Activated naive CD4-positive, alpha-beta T cell treated with Interleukin-2 at 50 U/mL for 16 hours (primary cell): Measurements from ENCODE around the gene NR6A1.

Source experiments
- DNase-seq: peaks from one replicate; pipeline ENCODE4 v3.0.0-alpha.2; 2020

The NR6A1 gene

GRCh38 chr9:124600407-124600806 is 170.7 kb downstream of the NR6A1 start:
- DNase-seq, result no peak

- no peak for DNase-seq
Observed at GRCh38 chr9:124599121-124599795, 171.9 kb downstream of the NR6A1 start.

GRCh38 chr9:124598048-124598447 is 173.1 kb downstream of the NR6A1 start:
- no peak for DNase-seq

- DNase-seq, result no peak
Observed at GRCh38 chr9:124596172-124596839, 174.8 kb downstream of the NR6A1 start.

- no peak for DNase-seq
Observed at GRCh38 chr9:124595743-124596142, 175.4 kb downstream of the NR6A1 start.

GRCh38 chr9:124594673-124595072 is 176.4 kb downstream of the NR6A1 start:
- no peak for DNase-seq

- no peak for DNase-seq
Observed at GRCh38 chr9:124594225-124594624, 176.9 kb downstream of the NR6A1 start.

GRCh38 chr9:124593651-124594058 is 177.5 kb downstream of the NR6A1 start:
- DNase-seq, result no peak

- DNase-seq, result no peak
Observed at GRCh38 chr9:124593200-124593599, 177.9 kb downstream of the NR6A1 start.

- DNase-seq, result no peak
Observed at GRCh38 chr9:124590889-124591641, 180.0 kb downstream of the NR6A1 start.

- DNase-seq, result no peak
Observed at GRCh38 chr9:124584631-124585030, 186.5 kb downstream of the NR6A1 start.

GRCh38 chr9:124583134-124583533 is 188.0 kb downstream of the NR6A1 start:
- no peak for DNase-seq

GRCh38 chr9:124580186-124580585 is 190.9 kb downstream of the NR6A1 start:
- DNase-seq, result no peak

- no peak for DNase-seq
Observed at GRCh38 chr9:124576751-124577150, 194.4 kb downstream of the NR6A1 start.

- no peak for DNase-seq
Observed at GRCh38 chr9:124574534-124575375, 196.4 kb downstream of the NR6A1 start.

- no peak for DNase-seq
Observed at GRCh38 chr9:124570942-124571666, 200.0 kb downstream of the NR6A1 start.

- no peak for DNase-seq
Observed at GRCh38 chr9:124569942-124570341, 201.2 kb downstream of the NR6A1 start.

GRCh38 chr9:124567362-124567761 is 203.7 kb downstream of the NR6A1 start:
- DNase-seq, result no peak

- DNase-seq, result no peak
Observed at GRCh38 chr9:124562328-124562727, 208.8 kb downstream of the NR6A1 start.

GRCh38 chr9:124559871-124560270 is 211.2 kb downstream of the NR6A1 start:
- no peak for DNase-seq

GRCh38 chr9:124558777-124559470 is 212.2 kb downstream of the NR6A1 start:
- no peak for DNase-seq

GRCh38 chr9:124557895-124558294 is 213.2 kb downstream of the NR6A1 start:
- DNase-seq, result no peak
